D341Med (cell line): Measurements from ENCODE around the gene DNPEP.

ENCODE experiments used
- DNase-seq: peaks from one replicate; pipeline ENCODE4 v3.0.0; 2012; ENCODE audit warnings: low spot score

DNPEP gene

GRCh38 chr2:219358170-219359075 lies 29.3 kb downstream of the DNPEP start:
- DNase-seq, result peak; percentile 51

- DNase-seq, result no peak
These were observed 30.9 kb downstream of the DNPEP start for GRCh38 chr2:219356834-219357233.

GRCh38 chr2:219354582-219354981 lies 33.1 kb downstream of the DNPEP start:
- peak; percentile 2 for DNase-seq

- no peak for DNase-seq
These were observed 34.6 kb downstream of the DNPEP start for GRCh38 chr2:219353129-219353528.

GRCh38 chr2:219352448-219353023 lies 35.2 kb downstream of the DNPEP start:
- peak; percentile 76 for DNase-seq

- peak; percentile 2 for DNase-seq
These were observed 36.9 kb downstream of the DNPEP start for GRCh38 chr2:219350710-219351221.

GRCh38 chr2:219350215-219350614 lies 37.5 kb downstream of the DNPEP start:
- DNase-seq, result no peak

- DNase-seq, result no peak
These were observed 42.8 kb downstream of the DNPEP start for GRCh38 chr2:219344751-219345430.

GRCh38 chr2:219335373-219335786 lies 52.3 kb downstream of the DNPEP start:
- DNase-seq, result no peak

GRCh38 chr2:219334076-219334475 lies 53.6 kb downstream of the DNPEP start:
- DNase-seq, result no peak

- no peak for DNase-seq
These were observed 55.2 kb downstream of the DNPEP start, which contains the start of gene RESP18 for GRCh38 chr2:219332542-219332941. Gene RESP18 (minus strand): TSS chr2:219332744.

GRCh38 chr2:219331560-219332213 lies 56.0 kb downstream of the DNPEP start:
- no peak for DNase-seq

GRCh38 chr2:219327719-219328118 lies 60.0 kb downstream of the DNPEP start:
- peak; percentile 79 for DNase-seq

- DNase-seq, result no peak
These were observed 61.9 kb downstream of the DNPEP start for GRCh38 chr2:219325657-219326315.

GRCh38 chr2:219325136-219325535 lies 62.6 kb downstream of the DNPEP start:
- DNase-seq, result no peak

- DNase-seq, result no peak
These were observed 64.3 kb downstream of the DNPEP start for GRCh38 chr2:219323434-219323833.
